Fibroblast of villous mesenchyme (primary cell): ENCODE data around the gene WBP2NL. TPM values are rescaled to one million over a fixed set of nuclear protein-coding genes. Genes with fewer than 3 reads are reported as not detected.

Experiments
- DNase-seq: peaks from one replicate; pipeline ENCODE4 v3.0.0-alpha.2; 2010; ENCODE audit warnings: low read depth
- H3K4me3 ChIP-seq: 2 replicates; pipeline ENCODE4 v1.5.1; 2011; ENCODE audit warnings: low read depth, mild to moderate bottlenecking, low read length
- CTCF ChIP-seq: IDR thresholded peaks from 2 replicates; pipeline ENCODE4 v1.5.1; 2012; ENCODE audit warnings: low read depth, mild to moderate bottlenecking, low read length; ENCODE audit not compliant: insufficient read depth
- small RNA-seq: library from RNA; depleted of rRNA; stranded (forward); fragments of <200 nt; gene quantifications from one replicate; pipeline ENCODE3, GENCODE V24; 2012
- total RNA-seq: library from RNA; depleted of rRNA; stranded (reverse); fragments of >200 nt; gene quantifications from 2 replicates; pipeline ENCODE4 v1.2.3, GENCODE V29; 2012

WBP2NL gene
- total RNA-seq, 1 donor, result 0.43 TPM

DNA sequence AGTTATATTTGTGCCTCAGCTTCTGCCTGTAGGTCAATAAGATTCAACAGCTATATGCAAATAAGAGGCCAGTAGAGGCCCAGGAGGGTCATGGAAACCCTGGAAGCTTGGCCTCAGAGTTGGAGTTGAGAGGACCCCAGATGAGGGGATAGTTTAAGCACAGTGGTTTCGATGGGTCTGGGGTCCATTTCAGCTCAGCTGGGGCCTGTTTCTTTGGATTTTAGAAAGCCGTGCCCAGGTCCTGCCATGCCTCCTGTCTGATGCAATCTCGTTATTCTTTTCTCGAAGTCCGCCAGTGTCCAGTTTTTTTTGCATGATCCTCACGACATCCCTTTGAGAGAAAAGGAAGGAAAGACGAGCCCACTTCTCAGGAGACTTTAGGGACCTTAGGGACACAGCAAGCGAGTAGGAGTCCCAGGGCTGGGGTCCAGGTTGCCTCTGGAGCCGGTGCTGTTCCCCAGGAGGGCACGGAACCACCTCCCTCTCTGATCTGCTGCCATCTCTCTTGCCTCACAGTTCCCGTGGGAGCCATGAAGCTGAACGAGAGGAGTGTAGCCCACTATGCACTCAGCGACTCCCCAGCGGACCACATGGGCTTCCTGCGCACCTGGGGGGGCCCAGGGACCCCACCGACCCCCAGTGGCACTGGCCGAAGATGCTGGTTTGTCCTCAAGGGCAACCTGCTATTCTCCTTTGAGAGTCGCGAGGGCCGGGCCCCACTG is 78.3 kb downstream of the WBP2NL start:
- no peak overlapping the region for H3K4me3 ChIP-seq
- no peak for DNase-seq
- no peak for TF ChIP-seq CTCF

DNA sequence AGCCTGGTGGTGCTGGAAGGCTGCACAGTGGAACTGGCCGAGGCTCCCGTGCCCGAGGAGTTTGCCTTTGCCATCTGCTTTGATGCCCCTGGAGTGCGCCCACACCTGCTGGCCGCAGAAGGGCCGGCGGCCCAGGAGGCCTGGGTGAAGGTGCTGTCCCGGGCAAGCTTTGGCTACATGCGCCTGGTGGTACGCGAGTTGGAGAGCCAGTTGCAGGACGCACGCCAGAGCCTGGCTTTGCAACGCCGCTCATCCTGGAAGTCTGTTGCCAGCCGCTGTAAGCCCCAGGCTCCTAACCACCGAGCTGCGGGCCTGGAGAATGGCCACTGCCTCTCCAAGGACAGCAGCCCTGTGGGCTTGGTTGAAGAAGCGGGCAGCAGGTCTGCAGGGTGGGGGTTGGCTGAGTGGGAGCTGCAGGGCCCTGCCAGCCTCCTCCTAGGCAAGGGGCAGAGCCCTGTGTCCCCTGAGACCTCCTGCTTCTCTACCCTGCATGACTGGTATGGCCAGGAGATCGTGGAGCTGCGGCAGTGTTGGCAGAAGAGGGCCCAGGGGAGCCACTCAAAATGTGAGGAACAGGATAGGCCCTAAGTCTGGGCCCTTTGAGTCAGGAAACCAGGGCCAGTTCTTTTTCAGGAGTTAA is 79.0 kb downstream of the WBP2NL start:
- TF ChIP-seq CTCF, result no peak
- no peak overlapping the region for H3K4me3 ChIP-seq

More for the DNA sequence above, 79.0 kb downstream of the WBP2NL start:
- DNase-seq, result no peak

Small RNAs within 50 kb of the gene (small RNA-seq; reads per million reads assigned to genes)
- gene SNORD13P1, result not detected

Other genes with a start within 250 kb of the WBP2NL start
- gene CCDC134, start 198.1 kb upstream of the WBP2NL start, total RNA-seq, result 11.3 and 16.0 TPM in 2 replicates
- gene SREBF2, start 165.7 kb upstream of the WBP2NL start, total RNA-seq, result 83.3 and 104 TPM in 2 replicates
- not detected in 2 replicates for gene SHISA8, start 83.7 kb upstream of the WBP2NL start, total RNA-seq
- gene TNFRSF13C, start 72.0 kb upstream of the WBP2NL start, total RNA-seq, result under 0.01 TPM in 2 replicates
- gene CENPM, start 51.6 kb upstream of the WBP2NL start, total RNA-seq, result 14.2 and 21.6 TPM in 2 replicates
- under 0.01 TPM in 2 replicates for gene SEPTIN3, start 29.3 kb upstream of the WBP2NL start, total RNA-seq
- 31.1 and 41.6 TPM in 2 replicates for gene NAGA, start 72.0 kb downstream of the WBP2NL start, total RNA-seq
- 19.0 and 21.2 TPM in 2 replicates for gene PHETA2, start 75.5 kb downstream of the WBP2NL start, total RNA-seq
- 5.2 and 6.1 TPM in 2 replicates for gene SMDT1, start 80.9 kb downstream of the WBP2NL start, total RNA-seq
- 40.6 TPM in 2 replicates for gene NDUFA6, start 92.0 kb downstream of the WBP2NL start, total RNA-seq
- under 0.01 and 0.32 TPM in 2 replicates for gene CYP2D6, start 132.0 kb downstream of the WBP2NL start, total RNA-seq